Adrenal gland (tissue), 5 donors: Measurements from ENCODE around the gene LGALSL.

Experiments
- POLR2A ChIP-seq, 2 donors: fragments of 450-650 bp; IDR thresholded peaks; one replicate each; pipeline ENCODE4 v1.6.1; 2017; ENCODE audit warnings: antibody characterized with exemption in 2 of 2, mild to moderate bottlenecking in 2 of 2, moderate library complexity in 1 of 2
- TF ChIP-seq, protein P1 (sequence below), 6 experiments: fragments of 450-650 bp in 4 of 6; fragments of 200-600 bp in 2 of 6; sonication (generic) in 1 of 6; IDR thresholded peaks; 1 replicate in 5 of 6; 2 replicates in 1 of 6; pipeline versions ENCODE4 v1.5.1 to v1.8.0; 2016 to 2021; ENCODE audit warnings: antibody characterized with exemption in 6 of 6, mild to moderate bottlenecking in 2 of 6, moderate library complexity in 1 of 6
- donor health status: DM: no; HTN: no; CAD: no.

- TF ChIP-seq, protein P1, sequence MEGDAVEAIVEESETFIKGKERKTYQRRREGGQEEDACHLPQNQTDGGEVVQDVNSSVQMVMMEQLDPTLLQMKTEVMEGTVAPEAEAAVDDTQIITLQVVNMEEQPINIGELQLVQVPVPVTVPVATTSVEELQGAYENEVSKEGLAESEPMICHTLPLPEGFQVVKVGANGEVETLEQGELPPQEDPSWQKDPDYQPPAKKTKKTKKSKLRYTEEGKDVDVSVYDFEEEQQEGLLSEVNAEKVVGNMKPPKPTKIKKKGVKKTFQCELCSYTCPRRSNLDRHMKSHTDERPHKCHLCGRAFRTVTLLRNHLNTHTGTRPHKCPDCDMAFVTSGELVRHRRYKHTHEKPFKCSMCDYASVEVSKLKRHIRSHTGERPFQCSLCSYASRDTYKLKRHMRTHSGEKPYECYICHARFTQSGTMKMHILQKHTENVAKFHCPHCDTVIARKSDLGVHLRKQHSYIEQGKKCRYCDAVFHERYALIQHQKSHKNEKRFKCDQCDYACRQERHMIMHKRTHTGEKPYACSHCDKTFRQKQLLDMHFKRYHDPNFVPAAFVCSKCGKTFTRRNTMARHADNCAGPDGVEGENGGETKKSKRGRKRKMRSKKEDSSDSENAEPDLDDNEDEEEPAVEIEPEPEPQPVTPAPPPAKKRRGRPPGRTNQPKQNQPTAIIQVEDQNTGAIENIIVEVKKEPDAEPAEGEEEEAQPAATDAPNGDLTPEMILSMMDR (IDR thresholded peaks at IDR 0.05), result peak; percentile 78 to 97 (median 95)
- no peak for TF ChIP-seq POLR2A (IDR thresholded peaks at IDR 0.05)
Measured at GRCh38 chr2:64488050-64488974, 34.4 kb downstream of the LGALSL start.
